ENCODE measurements around the gene THSD4.

DNA sequence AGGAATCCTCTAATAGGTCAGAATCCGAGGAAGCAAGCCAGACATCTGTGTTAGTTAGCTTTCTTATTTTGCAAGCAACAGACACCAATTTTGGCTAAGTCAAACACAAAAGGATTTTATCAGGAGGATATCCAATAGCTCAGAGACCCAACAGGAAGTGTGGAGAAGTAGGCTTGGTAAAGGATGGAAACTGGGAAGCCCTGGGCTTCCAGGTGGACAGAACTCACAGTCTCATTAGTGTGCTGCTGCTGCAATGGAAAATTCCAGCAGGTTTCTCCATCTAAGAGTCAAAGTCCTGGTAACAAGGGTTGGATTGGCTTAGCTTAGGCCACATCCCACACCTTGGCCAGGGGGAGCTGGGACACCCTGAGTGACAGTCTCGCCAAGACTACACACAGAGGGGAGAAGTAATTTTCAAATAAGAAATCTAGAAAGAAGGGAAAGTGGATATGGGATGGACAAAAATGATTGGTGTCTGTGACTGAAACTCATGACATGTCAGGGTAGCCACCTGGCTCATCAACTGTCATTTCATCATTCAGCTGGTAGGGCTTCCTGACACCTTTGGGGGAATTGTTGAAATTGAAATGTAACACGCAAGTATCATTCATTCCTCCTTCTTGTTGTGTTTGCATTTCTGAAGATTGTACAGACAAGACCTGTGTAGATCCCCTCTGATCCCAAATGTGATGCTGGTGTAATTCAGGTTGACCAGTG lies 158.6 kb downstream of the THSD4 start:
- TF ChIP-seq POLR2AphosphoS5 (IDR thresholded peaks at IDR 0.05; ENCODE audit: low read depth, low read length) = no peak
- TF ChIP-seq, protein P1, sequence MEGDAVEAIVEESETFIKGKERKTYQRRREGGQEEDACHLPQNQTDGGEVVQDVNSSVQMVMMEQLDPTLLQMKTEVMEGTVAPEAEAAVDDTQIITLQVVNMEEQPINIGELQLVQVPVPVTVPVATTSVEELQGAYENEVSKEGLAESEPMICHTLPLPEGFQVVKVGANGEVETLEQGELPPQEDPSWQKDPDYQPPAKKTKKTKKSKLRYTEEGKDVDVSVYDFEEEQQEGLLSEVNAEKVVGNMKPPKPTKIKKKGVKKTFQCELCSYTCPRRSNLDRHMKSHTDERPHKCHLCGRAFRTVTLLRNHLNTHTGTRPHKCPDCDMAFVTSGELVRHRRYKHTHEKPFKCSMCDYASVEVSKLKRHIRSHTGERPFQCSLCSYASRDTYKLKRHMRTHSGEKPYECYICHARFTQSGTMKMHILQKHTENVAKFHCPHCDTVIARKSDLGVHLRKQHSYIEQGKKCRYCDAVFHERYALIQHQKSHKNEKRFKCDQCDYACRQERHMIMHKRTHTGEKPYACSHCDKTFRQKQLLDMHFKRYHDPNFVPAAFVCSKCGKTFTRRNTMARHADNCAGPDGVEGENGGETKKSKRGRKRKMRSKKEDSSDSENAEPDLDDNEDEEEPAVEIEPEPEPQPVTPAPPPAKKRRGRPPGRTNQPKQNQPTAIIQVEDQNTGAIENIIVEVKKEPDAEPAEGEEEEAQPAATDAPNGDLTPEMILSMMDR (IDR thresholded peaks at IDR 0.05) = no peak
